Naive thymus-derived CD4-positive, alpha-beta T cell (primary cell): ENCODE results near the gene ACE. TPM values are rescaled to one million over a fixed set of nuclear protein-coding genes. Genes with fewer than 3 reads are reported as not detected.
A peak's percentile ranks its signal among the peaks of the same experiment; 100 is the strongest.

ENCODE experiments used
- ATAC-seq: fragments of 150-1000 bp; cut with Tn5 transposase; 2 replicates; pipeline ENCODE4 v1.10.0; 2021; ENCODE audit warnings: mild to moderate bottlenecking, moderate library complexity
- CTCF ChIA-PET: fragments of 350-600 bp; sonication (Branson Sonifier 250); formaldehyde crosslinking; loops from one replicate; lab custom pipeline; 2021; ENCODE audit warnings: antibody characterized with exemption; lab: Charles Lee
- POLR2A ChIA-PET: fragments of 350-600 bp; sonication (Branson Sonifier 250); formaldehyde crosslinking; loops from one replicate; lab custom pipeline; 2021; ENCODE audit warnings: antibody characterized with exemption, inconsistent platforms; lab: Charles Lee
- DNase-seq, 9 donors: peaks; one replicate each; pipeline versions ENCODE4 v3.0.0 to v3.0.0-alpha.2; 2020 to 2022; ENCODE audit warnings: mixed read lengths in 1 of 9
- H3K27ac ChIP-seq: one replicate; pipeline ENCODE4 v1.7.0; 2013; ENCODE audit warnings: mild to moderate bottlenecking, low read depth, low read length, moderate library complexity
- H3K27me3 ChIP-seq, 2 donors: one replicate each; pipeline ENCODE4 v1.7.0; 2013; ENCODE audit warnings: low read length in 2 of 2, mild to moderate bottlenecking in 2 of 2, moderate library complexity in 2 of 2; ENCODE audit not compliant: control insufficient read depth in 2 of 2, insufficient read depth in 2 of 2
- H3K36me3 ChIP-seq, 3 experiments: 1 replicate in 2 of 3; 2 replicates in 1 of 3; pipeline ENCODE4 v1.7.0; 2013; ENCODE audit warnings: low read length in 3 of 3, mild to moderate bottlenecking in 3 of 3, moderate library complexity in 1 of 3; ENCODE audit not compliant: insufficient read depth in 3 of 3, control insufficient read depth in 2 of 3
- H3K4me1 ChIP-seq, 2 donors: one replicate each; pipeline ENCODE4 v1.7.0; 2013; ENCODE audit warnings: low read length in 2 of 2, mild to moderate bottlenecking in 2 of 2, moderate library complexity in 1 of 2; ENCODE audit not compliant: control insufficient read depth in 2 of 2, insufficient read depth in 2 of 2
- H3K4me3 ChIP-seq: 2 replicates; pipeline ENCODE4 v1.7.0; 2013; ENCODE audit warnings: mild to moderate bottlenecking, low read length
- H3K9me3 ChIP-seq, 3 experiments: 1 replicate in 2 of 3; 2 replicates in 1 of 3; pipeline ENCODE4 v1.7.0; 2013; ENCODE audit warnings: low read length in 3 of 3; ENCODE audit not compliant: control insufficient read depth in 2 of 3
- H3K27ac Mint-ChIP-seq, 9 donors: one replicate each; pipeline ENCODE4 v1.8.0; 2020 to 2022; ENCODE audit warnings: mixed read lengths in 9 of 9, mild to moderate bottlenecking in 8 of 9, moderate library complexity in 5 of 9, inconsistent platforms in 2 of 9
- H3K27me3 Mint-ChIP-seq, 5 donors: one replicate each; pipeline ENCODE4 v1.8.0; 2021 to 2022; ENCODE audit warnings: mixed read lengths in 5 of 5, mild to moderate bottlenecking in 1 of 5
- H3K36me3 Mint-ChIP-seq, 5 donors: one replicate each; pipeline ENCODE4 v1.8.0; 2020 to 2022; ENCODE audit warnings: mixed read lengths in 5 of 5, mild to moderate bottlenecking in 3 of 5, inconsistent platforms in 1 of 5
- H3K4me1 Mint-ChIP-seq, 7 donors: one replicate each; pipeline ENCODE4 v1.8.0; 2020 to 2022; ENCODE audit warnings: mixed read lengths in 7 of 7, mild to moderate bottlenecking in 3 of 7, inconsistent platforms in 1 of 7
- H3K4me3 Mint-ChIP-seq, 10 donors: one replicate each; pipeline ENCODE4 v1.8.0; 2020 to 2022; ENCODE audit warnings: mild to moderate bottlenecking in 10 of 10, mixed read lengths in 10 of 10, moderate library complexity in 6 of 10, inconsistent platforms in 2 of 10
- H3K9me3 Mint-ChIP-seq, 11 donors: one replicate each; pipeline ENCODE4 v1.8.0; 2020 to 2022; ENCODE audit warnings: mixed read lengths in 11 of 11, mild to moderate bottlenecking in 4 of 11, inconsistent platforms in 1 of 11, moderate library complexity in 1 of 11
- intact Hi-C, 2 donors: fragments of 100-400 bp; cut with micrococcal nuclease; formaldehyde crosslinking; loops; one replicate each; pipeline ENCODE4 v1.15.1; 2023
- polyA plus RNA-seq, 2 donors: library from polyadenylated mRNA; unstranded; fragments of 300-500 nt; fragmentation: Illumina TruSeq; gene quantifications; one replicate each; pipeline ENCODE4 v1.2.3, GENCODE V29; 2021
- total RNA-seq, 6 experiments: library from RNA in 5 of 6; stranded (reverse) in 5 of 6; gene quantifications; 1 replicate in 5 of 6; 2 replicates in 1 of 6; pipeline ENCODE4 v1.2.3 and lab custom pipeline; 2021 to 2026

The ACE gene
- total and polyA plus RNA-seq, 7 experiments from 2014 or later, result 0.73 to 14.4 (median 2.3) TPM; not detected in 2

DNA sequence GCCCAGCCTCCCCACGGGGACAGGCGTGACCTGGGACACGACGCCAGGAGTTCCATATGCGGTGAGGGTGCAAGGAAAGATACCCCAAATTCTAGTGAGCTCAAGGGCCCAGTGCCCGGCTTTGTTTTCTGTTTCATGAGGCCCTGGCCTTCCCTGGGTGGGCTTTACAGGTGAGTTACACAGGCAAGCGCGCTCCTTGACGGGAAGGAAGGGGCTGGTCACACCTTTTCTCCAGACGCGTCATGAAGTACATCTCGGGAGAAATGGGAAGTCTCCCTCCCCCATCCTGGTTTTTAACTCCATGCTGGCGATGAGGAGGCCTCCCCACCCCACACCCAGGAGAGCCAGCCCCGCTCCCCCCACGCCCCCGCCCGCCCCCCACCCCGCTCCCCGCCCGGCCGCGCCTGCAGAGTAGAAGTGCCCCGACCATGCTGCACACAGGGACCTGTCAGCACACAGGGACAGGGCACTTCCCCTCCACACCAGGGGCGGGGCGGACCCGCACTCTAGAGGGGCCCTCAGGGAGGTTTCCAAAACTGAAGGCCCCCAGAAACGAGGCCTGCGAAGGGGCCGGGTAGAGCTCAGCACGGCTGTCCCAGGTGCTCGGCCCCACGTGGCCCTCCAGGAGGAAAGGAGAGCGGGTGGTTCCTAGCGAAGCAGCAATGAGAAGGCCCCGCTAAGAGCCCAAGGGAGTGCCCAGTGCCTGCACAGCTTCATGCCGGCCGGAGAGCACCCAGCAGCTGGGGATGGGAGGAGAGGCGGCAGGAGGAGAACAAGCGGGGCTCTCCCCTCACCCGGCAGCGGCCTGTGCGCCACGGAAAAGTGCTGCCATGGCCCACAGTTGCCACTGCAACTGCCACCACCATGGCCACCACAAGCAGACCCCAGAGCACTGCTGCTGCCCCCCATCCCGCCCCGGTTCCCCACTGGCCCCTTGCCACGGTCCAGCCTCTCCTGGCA is 38.5 kb upstream of the ACE start:
- DNase-seq (no peak), ATAC-seq (no peak)
- POLR2A ChIA-PET, result interaction anchor here (1.4 kb wide), 1 partner anchor 10 kb away, joined by 3 read pairs; no protein-coding TSS in a partner anchor
- H3K27ac Mint-ChIP-seq, result peak overlapping the region in 3 of 9 donors; percentile 80 to 93 (median 80)
- peaks cover 0 to 3% (median 0%) of the 10 kb centered on the region in 5 donors for H3K36me3 Mint-ChIP-seq
- peaks cover 21 to 62% (median 30%) of the 10 kb centered on the region in 7 donors for H3K4me1 Mint-ChIP-seq
- H3K4me3 Mint-ChIP-seq, result no peak overlapping the region
- H3K9me3 ChIP-seq, result no peaks in the 10 kb centered on the region
- peaks cover 0 to 2% (median 0%) of the 10 kb centered on the region in 11 donors for H3K9me3 Mint-ChIP-seq
- no peaks in the 10 kb centered on the region for H3K36me3 ChIP-seq
- H3K4me3 ChIP-seq, result no peak overlapping the region
- peaks cover 0 to 6% (median 0%) of the 10 kb centered on the region in 5 donors for H3K27me3 Mint-ChIP-seq
- H3K27me3 ChIP-seq, result no peaks in the 10 kb centered on the region
- intact Hi-C loops, result loop anchor here in 1 of 2 donors (2.0 kb wide), 1 partner anchor 112 kb away; the partner anchor contains the start of gene DCAF7
- H3K4me1 ChIP-seq, result peaks cover 19 to 27% of the 10 kb centered on the region in 2 donors
- no peak overlapping the region for H3K27ac ChIP-seq
- CTCF ChIA-PET, result interaction anchor here (1.0 kb wide), 1 partner anchor 12 kb away, joined by 3 read pairs; no protein-coding TSS in a partner anchor

DNA sequence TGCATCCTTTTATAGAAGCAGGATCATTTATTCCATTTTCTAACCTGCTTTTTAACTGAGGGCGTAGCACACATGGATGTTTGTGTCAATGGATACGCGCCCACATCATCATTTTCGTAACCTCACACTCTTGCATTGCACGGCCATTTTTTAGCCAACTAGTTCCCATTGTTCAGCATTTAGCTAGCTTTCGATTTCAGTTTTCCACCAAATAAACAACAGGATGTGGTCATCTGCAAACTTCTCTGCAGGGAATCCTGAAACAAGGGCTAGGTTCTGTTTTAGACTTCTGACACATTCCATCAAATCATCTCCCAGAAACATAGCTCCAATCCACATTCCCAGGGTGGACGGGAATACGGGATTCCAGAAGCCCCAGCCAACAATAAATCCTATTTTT is 37.2 kb upstream of the ACE start:
- peaks cover 19 to 27% of the 10 kb centered on the region in 2 donors for H3K4me1 ChIP-seq
- no peaks in the 10 kb centered on the region for H3K27me3 ChIP-seq
- Mint-ChIP-seq H3K36me3 (peaks cover 0 to 3% (median 0%) of the 10 kb centered on the region in 5 donors), H3K4me1 (peaks cover 21 to 52% (median 28%) of the 10 kb centered on the region in 7 donors), H3K4me3 (peak overlapping the region in 9 of 10 donors; percentile 37 to 74 (median 56)), H3K9me3 (peaks cover 0 to 2% (median 0%) of the 10 kb centered on the region in 11 donors), H3K27ac (peak overlapping the region; percentile 76 to 93 (median 85)), H3K27me3 (peaks cover 0 to 10% (median 0%) of the 10 kb centered on the region in 5 donors)
- no peaks in the 10 kb centered on the region for H3K36me3 ChIP-seq
- CTCF ChIA-PET, result interaction anchor here (1.1 to 1.4 kb wide), 2 partner anchors 14 to 40 kb away, joined by 5 to 6 read pairs; no protein-coding TSS in a partner anchor
- no peaks in the 10 kb centered on the region for H3K9me3 ChIP-seq
- ATAC-seq (peak; percentile 30), DNase-seq (peak in 4 of 9 donors; percentile 21 to 45 (median 34))
- H3K4me3 ChIP-seq, result peak overlapping the region; percentile 8
- H3K27ac ChIP-seq, result no peak overlapping the region
- POLR2A ChIA-PET, result interaction anchor here (0.7 to 1.4 kb wide), 4 partner anchors 9 to 169 kb away, joined by 3 to 4 read pairs (median 3); no protein-coding TSS in a partner anchor
- intact Hi-C loops, result loop anchor here in 1 of 2 donors (2.0 to 10.0 kb wide), 2 partner anchors 65 to 111 kb away; partner anchors contain the start of gene DCAF7

DNA sequence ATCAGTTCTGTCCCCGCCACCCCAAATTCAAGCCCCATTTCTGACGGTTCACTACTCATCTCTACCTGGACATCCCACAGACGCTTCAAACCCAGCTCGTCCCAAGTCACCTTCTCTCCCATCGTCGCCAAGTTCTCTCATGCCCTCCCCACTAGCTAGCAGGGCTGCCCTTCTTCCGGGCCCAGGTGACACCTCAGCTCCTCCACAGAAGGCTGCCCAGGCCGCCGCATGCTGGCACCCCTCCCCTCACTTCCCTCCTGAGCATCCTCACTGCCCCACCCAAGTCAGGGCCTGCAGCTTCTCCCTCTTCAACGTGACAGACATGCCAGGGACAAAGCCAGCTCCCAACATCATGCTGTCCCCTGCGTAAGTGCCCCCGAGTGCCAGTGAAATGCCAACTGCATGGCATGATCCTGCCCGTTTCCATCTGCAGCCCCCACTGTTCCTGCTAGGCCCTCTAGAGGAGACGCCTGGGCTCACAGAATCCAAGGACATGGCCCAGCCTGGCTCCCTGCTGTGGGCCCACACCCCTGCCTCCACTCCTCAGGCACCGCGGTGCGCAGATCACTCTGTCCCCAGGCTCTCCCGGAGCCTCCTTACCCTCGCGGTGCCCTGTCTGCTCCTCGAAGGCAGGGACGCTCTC is 36.6 kb upstream of the ACE start:
- peak overlapping the region; percentile 8 for H3K4me3 ChIP-seq

DNA sequence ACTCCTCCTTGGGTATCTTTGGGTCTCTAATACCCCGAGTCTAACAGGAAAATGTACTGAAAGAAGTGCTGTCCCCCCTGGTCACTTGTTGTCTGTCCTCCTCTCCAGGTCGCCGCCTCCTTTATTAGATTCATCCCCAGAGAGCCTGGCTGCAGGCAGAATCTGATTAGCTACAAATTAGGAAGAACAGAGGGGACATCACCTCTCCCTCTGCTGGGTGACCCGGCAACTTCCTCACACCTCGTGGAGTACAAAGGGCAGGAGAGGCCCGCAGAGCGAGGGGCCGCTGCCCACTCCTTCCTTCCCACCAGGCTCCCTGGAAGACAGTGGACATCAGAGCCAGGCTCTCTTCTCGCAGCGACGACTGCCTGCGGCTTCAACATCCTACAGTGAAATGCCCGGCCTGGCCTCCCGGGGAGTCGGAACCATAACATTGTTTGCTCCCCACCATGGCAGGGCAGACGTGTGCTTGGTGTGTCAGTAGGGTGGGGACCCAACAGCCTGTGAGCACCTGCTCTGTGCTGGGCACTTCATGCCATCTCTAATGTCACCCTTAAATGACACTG is 36.0 kb upstream of the ACE start:
- Histone ChIP-seq H3K4me1 (peaks cover 19 to 27% of the 10 kb centered on the region in 2 donors), H3K36me3 (no peaks in the 10 kb centered on the region), H3K27me3 (no peaks in the 10 kb centered on the region), H3K9me3 (no peaks in the 10 kb centered on the region), H3K4me3 (no peak overlapping the region), H3K27ac (no peak overlapping the region)
- H3K27ac Mint-ChIP-seq, result peak overlapping the region in 6 of 9 donors; percentile 28 to 93 (median 84)
- ChIA-PET POLR2A (interaction anchor here (0.8 to 1.3 kb wide), 2 partner anchors 159 to 167 kb away, joined by 3 to 4 read pairs; no protein-coding TSS in a partner anchor), CTCF (interaction anchor here (0.7 to 1.2 kb wide), 4 partner anchors 12 to 408 kb away, joined by 3 to 4 read pairs (median 4); no protein-coding TSS in a partner anchor)
- ATAC-seq (no peak), DNase-seq (no peak)
- H3K9me3 Mint-ChIP-seq, result peaks cover 0 to 2% (median 0%) of the 10 kb centered on the region in 11 donors
- H3K4me1 Mint-ChIP-seq, result peaks cover 23 to 50% (median 30%) of the 10 kb centered on the region in 7 donors
- H3K4me3 Mint-ChIP-seq, result peak overlapping the region in 4 of 10 donors; percentile 37 to 74 (median 62)
- peaks cover 0 to 17% (median 0%) of the 10 kb centered on the region in 5 donors for H3K27me3 Mint-ChIP-seq
- H3K36me3 Mint-ChIP-seq, result peaks cover 0 to 5% (median 0%) of the 10 kb centered on the region in 5 donors
- intact Hi-C loops, result loop anchor here in 1 of 2 donors (10.0 kb wide), 1 partner anchor 64 kb away; no protein-coding TSS in a partner anchor

More for the DNA sequence above, 36.6 kb upstream of the ACE start:
- Histone ChIP-seq H3K9me3 (no peaks in the 10 kb centered on the region), H3K36me3 (no peaks in the 10 kb centered on the region), H3K27ac (no peak overlapping the region), H3K27me3 (no peaks in the 10 kb centered on the region), H3K4me1 (peaks cover 19 to 27% of the 10 kb centered on the region in 2 donors)
- CTCF ChIA-PET, result interaction anchor here (1.1 to 1.4 kb wide), 2 partner anchors 14 to 40 kb away, joined by 5 to 6 read pairs; no protein-coding TSS in a partner anchor
- DNase-seq (no peak), ATAC-seq (peak; percentile 37)
- POLR2A ChIA-PET, result interaction anchor here (0.7 to 1.4 kb wide), 4 partner anchors 9 to 168 kb away, joined by 3 to 4 read pairs (median 3); no protein-coding TSS in a partner anchor
- Mint-ChIP-seq H3K27me3 (peaks cover 0 to 16% (median 0%) of the 10 kb centered on the region in 5 donors), H3K27ac (peak overlapping the region; percentile 77 to 93 (median 86)), H3K9me3 (peaks cover 0 to 2% (median 0%) of the 10 kb centered on the region in 11 donors), H3K4me1 (peaks cover 22 to 54% (median 30%) of the 10 kb centered on the region in 7 donors), H3K4me3 (peak overlapping the region; percentile 37 to 79 (median 64)), H3K36me3 (peaks cover 0 to 5% (median 0%) of the 10 kb centered on the region in 5 donors)
- intact Hi-C loops, result loop anchor here in 1 of 2 donors (10.0 kb wide), 1 partner anchor 65 kb away; no protein-coding TSS in a partner anchor

DNA sequence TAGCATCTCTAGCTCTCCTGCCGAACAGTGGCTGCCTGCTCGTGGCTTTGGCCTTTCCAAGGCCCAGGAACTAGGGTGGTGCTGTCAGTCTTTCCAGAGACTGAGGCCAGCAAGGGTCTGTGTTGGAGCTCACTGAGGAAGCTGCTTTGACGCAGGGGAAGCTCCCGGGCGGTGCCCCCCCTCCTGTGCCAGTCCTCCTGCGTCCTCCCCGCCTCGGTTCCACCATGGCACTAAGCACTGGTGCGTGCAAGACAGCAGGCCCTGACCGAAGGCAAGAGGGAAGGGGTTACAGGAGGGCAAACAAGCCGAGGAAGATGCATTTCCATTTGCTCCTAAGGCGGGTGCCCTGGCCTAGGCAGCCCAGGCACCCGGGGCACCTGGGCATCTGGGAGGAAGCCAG is 35.2 kb upstream of the ACE start:
- Mint-ChIP-seq H3K36me3 (peaks cover 0 to 5% (median 0%) of the 10 kb centered on the region in 5 donors), H3K27me3 (peaks cover 0 to 17% (median 0%) of the 10 kb centered on the region in 5 donors), H3K27ac (peak overlapping the region in 1 of 9 donors; percentile 38), H3K4me1 (peaks cover 23 to 43% (median 30%) of the 10 kb centered on the region in 7 donors), H3K9me3 (peaks cover 0 to 2% (median 0%) of the 10 kb centered on the region in 11 donors), H3K4me3 (no peak overlapping the region)
- H3K27me3 ChIP-seq, result no peaks in the 10 kb centered on the region
- ChIA-PET POLR2A (no interaction called here), CTCF (interaction anchor here (0.7 to 1.2 kb wide), 4 partner anchors 11 to 407 kb away, joined by 3 to 4 read pairs (median 4); no protein-coding TSS in a partner anchor)
- intact Hi-C loops, result loop anchor here in 1 of 2 donors (10.0 kb wide), 1 partner anchor 63 kb away; no protein-coding TSS in a partner anchor
- DNase-seq, result no peak
- no peak for ATAC-seq
- no peak overlapping the region for H3K27ac ChIP-seq
- no peaks in the 10 kb centered on the region for H3K9me3 ChIP-seq
- peaks cover 19 to 28% of the 10 kb centered on the region in 2 donors for H3K4me1 ChIP-seq
- no peaks in the 10 kb centered on the region for H3K36me3 ChIP-seq
- H3K4me3 ChIP-seq, result no peak overlapping the region
